OCI-LY7 (cell line): ENCODE results near the gene SLC49A4. TPM values are rescaled to one million over a fixed set of nuclear protein-coding genes. Genes with fewer than 3 reads are reported as not detected.

Source experiments
- BruUV-seq: library from RNA; stranded (reverse); fragments of 400-500 nt; replicated peaks from 2 replicates; lab custom pipeline; 2021; lab: Mats Ljungman, UMichigan
- CTCF ChIA-PET: fragments of 300-600 bp; sonication (Branson Sonifier 250); formaldehyde crosslinking; loops from one replicate; lab custom pipeline; 2022; ENCODE audit warnings: antibody characterized with exemption; ENCODE audit not compliant: unreplicated experiment; lab: Charles Lee
- POLR2A ChIA-PET: fragments of 300-600 bp; sonication (Branson Sonifier 250); formaldehyde crosslinking; loops from one replicate; lab custom pipeline; 2022; ENCODE audit warnings: antibody characterized with exemption; lab: Charles Lee
- DNase-seq: peaks from one replicate; pipeline ENCODE4 v3.0.0-alpha.2; 2015; ENCODE audit warnings: low spot score
- H2AFZ ChIP-seq: fragments of 200-600 bp; sonication (generic), shearing (Covaris generic); 2 replicates; pipeline ENCODE4 v1.6.1; 2014; ENCODE audit warnings: mild to moderate bottlenecking, antibody characterized with exemption, low read length, moderate library complexity
- H3K27ac ChIP-seq: fragments of 200-600 bp; sonication (generic); 2 replicates; pipeline ENCODE4 v1.5.1; 2014; ENCODE audit warnings: mixed run types, low read depth, mild to moderate bottlenecking, moderate library complexity, low read length, inconsistent platforms; ENCODE audit not compliant: poor library complexity, severe bottlenecking
- H3K36me3 ChIP-seq: fragments of 200-600 bp; sonication (generic); 2 replicates; pipeline ENCODE4 v1.6.1; 2014; ENCODE audit warnings: mild to moderate bottlenecking, antibody characterized with exemption, low read length, moderate library complexity, mixed read lengths; ENCODE audit not compliant: insufficient read depth
- H3K4me1 ChIP-seq: fragments of 200-600 bp; sonication (generic); 2 replicates; pipeline ENCODE4 v1.5.1; 2014; ENCODE audit warnings: mild to moderate bottlenecking, low read length; ENCODE audit not compliant: insufficient read depth, poor library complexity, severe bottlenecking
- H3K4me2 ChIP-seq: fragments of 200-600 bp; sonication (generic); 2 replicates; pipeline ENCODE4 v1.6.1; 2014; ENCODE audit warnings: mild to moderate bottlenecking, low read length
- H3K4me3 ChIP-seq: fragments of 200-600 bp; sonication (generic); 2 replicates; pipeline ENCODE4 v1.5.1; 2014; ENCODE audit warnings: mild to moderate bottlenecking, low read depth, low read length; ENCODE audit not compliant: poor library complexity, severe bottlenecking
- H3K79me2 ChIP-seq: fragments of 200-600 bp; sonication (generic); 2 replicates; pipeline ENCODE4 v1.6.1; 2016; ENCODE audit warnings: low read depth, mild to moderate bottlenecking, low read length, moderate library complexity, mixed read lengths; ENCODE audit not compliant: insufficient read depth
- H3K9me2 ChIP-seq: fragments of 200-600 bp; sonication (generic); 2 replicates; pipeline ENCODE4 v1.6.1; 2016; ENCODE audit warnings: mild to moderate bottlenecking, low read length, mixed read lengths; ENCODE audit not compliant: insufficient read depth
- H3K9me3 ChIP-seq: fragments of 200-600 bp; sonication (generic); 2 replicates; pipeline ENCODE4 v1.6.1; 2014; ENCODE audit warnings: mild to moderate bottlenecking, mixed run types, low read length, mixed read lengths
- H4K20me1 ChIP-seq: fragments of 200-600 bp; sonication (generic); 2 replicates; pipeline ENCODE4 v1.6.1; 2014; ENCODE audit warnings: mild to moderate bottlenecking, antibody characterized with exemption, low read length, moderate library complexity, mixed read lengths; ENCODE audit not compliant: insufficient read depth
- CTCF ChIP-seq: fragments of 200-600 bp; sonication (generic); conservative IDR thresholded peaks from 2 replicates; pipeline ENCODE4 v1.5.1; 2014; ENCODE audit warnings: mild to moderate bottlenecking, antibody characterized with exemption, low read length, moderate library complexity, mixed read lengths
- EZH2phosphoT487 ChIP-seq: fragments of 200-600 bp; sonication (generic); IDR thresholded peaks from 2 replicates; pipeline ENCODE4 v1.6.1; 2018; ENCODE audit warnings: low read depth, borderline replicate concordance, mild to moderate bottlenecking, mixed run types, antibody characterized with exemption, low read length, moderate library complexity, mixed read lengths
- intact Hi-C: fragments of 100-400 bp; cut with micrococcal nuclease; formaldehyde crosslinking; loops from one replicate; pipeline ENCODE4 v1.10.0; 2022; ENCODE audit not compliant: unreplicated experiment
- total RNA-seq, 2 experiments: library from RNA; depleted of rRNA in 1 of 2; stranded (reverse); fragments of >200 nt in 1 of 2; shearing (Covaris generic) in 1 of 2; gene quantifications; 2 replicates each; pipeline ENCODE4 v1.2.3, GENCODE V29; 2014 to 2022

The SLC49A4 gene
- total RNA-seq, 2 experiments from 2014 or later = 2.8 to 3.3 TPM

DNA sequence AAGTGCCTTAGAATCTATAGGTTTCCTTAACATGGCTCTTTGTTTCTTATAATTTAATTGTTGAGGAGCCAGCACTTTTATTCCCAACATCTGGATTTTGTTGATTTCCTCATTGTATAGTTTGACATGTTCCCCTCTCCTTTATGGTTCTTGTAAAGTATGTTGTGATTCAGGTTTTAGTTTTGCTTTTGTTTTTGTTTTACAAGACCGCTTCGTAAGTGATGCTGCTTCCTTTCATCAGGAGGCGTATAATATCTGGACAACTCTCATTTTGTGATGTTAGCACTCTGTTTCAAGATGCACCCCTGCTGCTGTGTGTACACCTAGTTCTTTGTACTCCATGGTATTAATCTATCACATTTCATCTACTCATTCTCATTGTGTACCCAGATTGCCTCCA lies 48.7 kb downstream of the SLC49A4 start:
- H2AFZ ChIP-seq = no peak overlapping the region
- H3K4me2 ChIP-seq = no peak overlapping the region
- no peak overlapping the region for H3K27ac ChIP-seq
- H3K9me3 ChIP-seq = no peaks in the 10 kb centered on the region
- H3K9me2 ChIP-seq = no peaks in the 10 kb centered on the region
- H3K4me3 ChIP-seq = no peak overlapping the region
- ChIA-PET POLR2A (no interaction called here), CTCF (no interaction called here)
- H3K79me2 ChIP-seq = no peaks in the 10 kb centered on the region
- no peaks in the 10 kb centered on the region for H4K20me1 ChIP-seq
- DNase-seq = no peak
- no peaks in the 10 kb centered on the region for H3K4me1 ChIP-seq
- intact Hi-C loops = no loop called here
- no peaks in the 10 kb centered on the region for H3K36me3 ChIP-seq
- TF ChIP-seq CTCF (no peak), EZH2phosphoT487 (no peak)
- BruUV-seq = no TSS peak

DNA sequence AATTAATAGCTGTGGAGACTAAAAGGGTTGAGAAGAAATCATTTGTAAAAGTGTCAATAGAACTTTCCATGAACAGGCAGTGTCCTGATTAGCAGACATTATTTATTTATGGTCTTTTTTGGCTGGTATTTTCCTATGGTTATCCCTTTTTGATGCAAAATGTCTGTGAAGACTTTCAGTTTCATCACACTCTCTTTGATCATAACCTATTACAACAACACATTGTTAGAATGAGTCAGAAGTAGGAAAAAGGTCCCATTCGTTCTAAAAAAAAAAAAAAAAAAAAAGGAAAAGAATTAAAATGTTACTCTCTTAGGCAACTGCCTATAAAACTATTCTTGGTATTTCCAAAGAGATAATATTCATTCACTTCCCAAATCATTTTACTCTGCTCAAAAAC lies 62.1 kb downstream of the SLC49A4 start:
- no peak for TF ChIP-seq EZH2phosphoT487
- TF ChIP-seq CTCF = no peak
- Histone ChIP-seq H3K4me2 (no peak overlapping the region), H3K27ac (no peak overlapping the region), H3K9me3 (no peaks in the 10 kb centered on the region), H3K4me1 (no peaks in the 10 kb centered on the region), H4K20me1 (no peaks in the 10 kb centered on the region), H3K79me2 (no peaks in the 10 kb centered on the region), H3K36me3 (no peaks in the 10 kb centered on the region), H2AFZ (no peak overlapping the region), H3K9me2 (no peaks in the 10 kb centered on the region), H3K4me3 (no peak overlapping the region)
- intact Hi-C loops = no loop called here
- ChIA-PET POLR2A (interaction anchor here (0.7 kb wide), 3 partner anchors 29 to 867 kb away, joined by 3 to 5 read pairs (median 3); no protein-coding TSS in a partner anchor), CTCF (no interaction called here)
- BruUV-seq = no TSS peak
- no peak for DNase-seq

GRCh38 chr3:122858373-122858772 lies 63.5 kb downstream of the SLC49A4 start:
- no peak overlapping the region for H3K27ac ChIP-seq
- H3K4me2 ChIP-seq = no peak overlapping the region
- H3K36me3 ChIP-seq = no peaks in the 10 kb centered on the region
- no peaks in the 10 kb centered on the region for H4K20me1 ChIP-seq
- no peaks in the 10 kb centered on the region for H3K9me3 ChIP-seq
- intact Hi-C loops = no loop called here
- BruUV-seq = no TSS peak
- peak; percentile 19 for DNase-seq
- H2AFZ ChIP-seq = no peak overlapping the region
- H3K79me2 ChIP-seq = no peaks in the 10 kb centered on the region
- H3K9me2 ChIP-seq = no peaks in the 10 kb centered on the region
- no peaks in the 10 kb centered on the region for H3K4me1 ChIP-seq
- ChIA-PET POLR2A (interaction anchor here (0.7 to 1.1 kb wide), 2 partner anchors 14 to 140 kb away, joined by 3 read pairs; no protein-coding TSS in a partner anchor), CTCF (no interaction called here)
- TF ChIP-seq CTCF (peak; percentile 77), EZH2phosphoT487 (no peak)
- no peak overlapping the region for H3K4me3 ChIP-seq
